ENCODE measurements around the gene GAB3. TPM values are rescaled to one million over a fixed set of nuclear protein-coding genes. Genes with fewer than 3 reads are reported as not detected.
A peak's percentile ranks its signal among the peaks of the same experiment; 100 is the strongest.

The GAB3 gene
- total RNA-seq, 1 donor from 2014 or later, result 1.7 TPM

- Histone ChIP-seq H3K79me2 (ENCODE audit: insufficient read depth, low read length) (no peaks in the 10 kb centered on the region), H3K9me3 (ENCODE audit: insufficient read depth, low read depth, low read length) (no peaks in the 10 kb centered on the region), H3K36me3 (ENCODE audit: insufficient read depth, low read length) (no peaks in the 10 kb centered on the region), H2AFZ (ENCODE audit: low read depth, low read length) (no peak overlapping the region), H3K4me3 (ENCODE audit: insufficient read depth, low read depth, low read length) (no peak overlapping the region), H3K27me3 (ENCODE audit: insufficient read depth, low read length) (no peaks in the 10 kb centered on the region), H4K20me1 (ENCODE audit: insufficient read depth, low read length) (no peaks in the 10 kb centered on the region), H3K9ac (ENCODE audit: low read length) (no peak overlapping the region), H3K4me2 (ENCODE audit: low read length) (no peak overlapping the region), H3K27ac (ENCODE audit: low read depth, low read length) (no peak overlapping the region), H3K4me1 (ENCODE audit: insufficient read depth, low read length) (peaks cover 72% of the 10 kb centered on the region)
- FAIRE-seq (no peak), DNase-seq (ENCODE audit: low read depth) (no peak)
- H3K27ac Mint-ChIP-seq (ENCODE audit: unreplicated experiment), result no peak overlapping the region
- no peak overlapping the region for H3K4me3 Mint-ChIP-seq (ENCODE audit: unreplicated experiment)
- H3K9me3 Mint-ChIP-seq (ENCODE audit: unreplicated experiment), result no peaks in the 10 kb centered on the region
- H3K36me3 Mint-ChIP-seq (ENCODE audit: low read depth, unreplicated experiment), result no peaks in the 10 kb centered on the region
- H3K4me1 Mint-ChIP-seq (ENCODE audit: low read depth, unreplicated experiment), result peaks cover 72% of the 10 kb centered on the region
- TF ChIP-seq CTCF (IDR thresholded peaks at IDR 0.05; ENCODE audit: insufficient read depth, low read depth, low read length) (no peak), EZH2 (IDR thresholded peaks at IDR 0.05; ENCODE audit: insufficient read depth, low read length) (no peak)
- no peaks in the 10 kb centered on the region for H3K27me3 Mint-ChIP-seq (ENCODE audit: low read depth, unreplicated experiment)
Measured at GRCh38 chrX:154731184-154731583, 19.7 kb downstream of the GAB3 start.

- Histone ChIP-seq H2AFZ (ENCODE audit: low read depth, low read length) (no peak overlapping the region), H3K36me3 (ENCODE audit: insufficient read depth, low read length) (no peaks in the 10 kb centered on the region), H3K27me3 (ENCODE audit: insufficient read depth, low read length) (no peaks in the 10 kb centered on the region), H4K20me1 (ENCODE audit: insufficient read depth, low read length) (no peaks in the 10 kb centered on the region), H3K4me3 (ENCODE audit: insufficient read depth, low read depth, low read length) (no peak overlapping the region), H3K27ac (ENCODE audit: low read depth, low read length) (no peak overlapping the region), H3K79me2 (ENCODE audit: insufficient read depth, low read length) (no peaks in the 10 kb centered on the region), H3K9ac (ENCODE audit: low read length) (no peak overlapping the region), H3K4me2 (ENCODE audit: low read length) (peak overlapping the region; percentile 39), H3K9me3 (ENCODE audit: insufficient read depth, low read depth, low read length) (no peaks in the 10 kb centered on the region), H3K4me1 (ENCODE audit: insufficient read depth, low read length) (peaks cover 64% of the 10 kb centered on the region)
- no peak overlapping the region for H3K27ac Mint-ChIP-seq (ENCODE audit: unreplicated experiment)
- H3K9me3 Mint-ChIP-seq (ENCODE audit: unreplicated experiment), result peaks cover 2% of the 10 kb centered on the region
- no peak for TF ChIP-seq EZH2 (IDR thresholded peaks at IDR 0.05; ENCODE audit: insufficient read depth, low read length)
- TF ChIP-seq CTCF (IDR thresholded peaks at IDR 0.05; ENCODE audit: insufficient read depth, low read depth, low read length), result no peak
- peak; percentile 77 for DNase-seq (ENCODE audit: low read depth)
- H3K4me1 Mint-ChIP-seq (ENCODE audit: low read depth, unreplicated experiment), result peaks cover 65% of the 10 kb centered on the region
- no peaks in the 10 kb centered on the region for H3K36me3 Mint-ChIP-seq (ENCODE audit: low read depth, unreplicated experiment)
- no peaks in the 10 kb centered on the region for H3K27me3 Mint-ChIP-seq (ENCODE audit: low read depth, unreplicated experiment)
- no peak for FAIRE-seq
- H3K4me3 Mint-ChIP-seq (ENCODE audit: unreplicated experiment), result no peak overlapping the region
Measured at GRCh38 chrX:154730253-154730891, 20.5 kb downstream of the GAB3 start.

GRCh38 chrX:154729439-154729838 lies 21.4 kb downstream of the GAB3 start:
- no peaks in the 10 kb centered on the region for H3K36me3 Mint-ChIP-seq (ENCODE audit: low read depth, unreplicated experiment)
- no peaks in the 10 kb centered on the region for H3K79me2 ChIP-seq (ENCODE audit: insufficient read depth, low read length)
- no peak overlapping the region for H3K27ac Mint-ChIP-seq (ENCODE audit: unreplicated experiment)
- no peaks in the 10 kb centered on the region for H3K27me3 Mint-ChIP-seq (ENCODE audit: low read depth, unreplicated experiment)
- peaks cover 2% of the 10 kb centered on the region for H3K9me3 Mint-ChIP-seq (ENCODE audit: unreplicated experiment)
- peak overlapping the region; percentile 39 for H3K4me2 ChIP-seq (ENCODE audit: low read length)
- no peak overlapping the region for H2AFZ ChIP-seq (ENCODE audit: low read depth, low read length)
- no peaks in the 10 kb centered on the region for H3K36me3 ChIP-seq (ENCODE audit: insufficient read depth, low read length)
- H3K9me3 ChIP-seq (ENCODE audit: insufficient read depth, low read depth, low read length), result no peaks in the 10 kb centered on the region
- FAIRE-seq, result no peak
- no peaks in the 10 kb centered on the region for H4K20me1 ChIP-seq (ENCODE audit: insufficient read depth, low read length)
- no peak for TF ChIP-seq CTCF (IDR thresholded peaks at IDR 0.05; ENCODE audit: insufficient read depth, low read depth, low read length)
- no peak for TF ChIP-seq EZH2 (IDR thresholded peaks at IDR 0.05; ENCODE audit: insufficient read depth, low read length)
- H3K27ac ChIP-seq (ENCODE audit: low read depth, low read length), result no peak overlapping the region
- peaks cover 56% of the 10 kb centered on the region for H3K4me1 ChIP-seq (ENCODE audit: insufficient read depth, low read length)
- no peak for DNase-seq (ENCODE audit: low read depth)
- H3K4me3 Mint-ChIP-seq (ENCODE audit: unreplicated experiment), result no peak overlapping the region
- no peak overlapping the region for H3K4me3 ChIP-seq (ENCODE audit: insufficient read depth, low read depth, low read length)
- no peak overlapping the region for H3K9ac ChIP-seq (ENCODE audit: low read length)
- peaks cover 58% of the 10 kb centered on the region for H3K4me1 Mint-ChIP-seq (ENCODE audit: low read depth, unreplicated experiment)
- H3K27me3 ChIP-seq (ENCODE audit: insufficient read depth, low read length), result no peaks in the 10 kb centered on the region

All from astrocyte (in vitro differentiated cells and primary cell).